ENCODE data around the gene KIF26B. TPM values are rescaled to one million over a fixed set of nuclear protein-coding genes. Genes with fewer than 3 reads are reported as not detected.

KIF26B gene
- total and polyA plus RNA-seq, 2 experiments from 2014 or later, result 0.03 to 0.76 TPM

DNA sequence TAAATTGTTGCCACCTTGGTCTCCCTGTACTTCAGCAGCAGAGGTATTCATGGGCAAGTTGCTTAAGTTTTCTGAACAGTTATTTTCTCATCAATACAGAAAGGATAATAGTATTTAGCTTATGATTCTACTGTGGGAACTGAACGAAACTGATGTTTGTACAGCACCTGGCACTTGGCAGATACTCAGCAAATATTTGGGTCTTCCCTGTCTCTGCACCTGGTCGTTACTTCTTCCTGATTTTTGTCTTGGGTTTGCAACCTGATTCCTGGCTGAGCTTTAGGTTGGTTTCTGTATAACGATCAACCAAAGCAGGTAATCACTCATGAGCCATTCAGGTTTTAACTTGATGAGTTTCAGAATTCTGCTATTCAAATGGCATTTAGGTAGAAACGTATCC is 490.6 kb downstream of the KIF26B start:
- no peaks in the 10 kb centered on the region; the same call in 1 of the 2 replicates for H3K4me1 ChIP-seq (ENCODE audit: insufficient read depth)
- H3K27ac ChIP-seq (ENCODE audit: low read depth), result no peak overlapping the region
- no peaks in the 10 kb centered on the region for H3K79me2 ChIP-seq (replicated peaks; ENCODE audit: insufficient read depth)
- no peak overlapping the region for H3K27ac Mint-ChIP-seq
- no peaks in the 10 kb centered on the region for H4K20me1 ChIP-seq (replicated peaks; ENCODE audit: insufficient read depth)
- no peak overlapping the region for H3K4me2 ChIP-seq
- TF ChIP-seq CREB1 (CRISPR knock-in tag; IDR thresholded peaks at IDR 0.05; ENCODE audit: low read depth), result no peak
- H3K4me3 ChIP-seq, result no peak overlapping the region
- peaks cover 2% of the 10 kb centered on the region; the same call in 1 of the 2 replicates for H3K9me2 ChIP-seq (ENCODE audit: insufficient read depth)
- H3K4me3 Mint-ChIP-seq, result no peak overlapping the region
- H3K9me3 Mint-ChIP-seq, result peaks cover 33% of the 10 kb centered on the region
- H2AFZ ChIP-seq, result no peak overlapping the region
- DNase-seq (ENCODE audit: low spot score), result no peak
- peaks cover 11% of the 10 kb centered on the region; the same call in 2 of the 3 replicates for H3K36me3 Mint-ChIP-seq (ENCODE audit: low read depth)
- no peaks in the 10 kb centered on the region for H3K36me3 ChIP-seq (ENCODE audit: insufficient read depth)
- no peaks in the 10 kb centered on the region for H3K27me3 ChIP-seq (ENCODE audit: insufficient read depth)
- no peak for ATAC-seq
- H3K4me1 Mint-ChIP-seq, result peaks cover 6% of the 10 kb centered on the region
- no peaks in the 10 kb centered on the region for H3K27me3 Mint-ChIP-seq (ENCODE audit: insufficient read depth, low read depth, poor library complexity)
- no peaks in the 10 kb centered on the region for H3F3A ChIP-seq (replicated peaks; ENCODE audit: low read depth)

DNA sequence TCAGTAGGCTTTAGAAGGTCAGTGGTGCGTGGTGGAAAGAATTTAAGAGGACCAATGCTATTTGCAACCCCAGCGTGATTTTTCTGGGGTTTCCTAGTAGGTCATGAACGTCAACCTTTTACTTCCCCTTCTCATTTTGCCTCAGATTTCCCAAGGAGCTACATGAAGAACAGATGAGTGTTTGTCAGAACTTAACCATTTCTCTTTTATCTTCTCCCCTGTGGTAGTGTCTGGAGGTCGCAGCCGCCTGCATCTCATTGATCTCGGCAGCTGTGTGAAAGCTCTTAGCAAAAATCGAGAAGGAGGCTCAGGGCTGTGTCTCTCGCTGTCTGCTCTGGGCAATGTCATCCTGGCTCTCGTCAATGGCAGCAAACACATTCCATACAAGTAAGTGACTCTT is 491.1 kb downstream of the KIF26B start:
- H3K4me1 Mint-ChIP-seq, result peaks cover 6% of the 10 kb centered on the region
- H3K4me1 ChIP-seq (ENCODE audit: insufficient read depth), result no peaks in the 10 kb centered on the region; the same call in 1 of the 2 replicates
- no peak overlapping the region for H3K27ac Mint-ChIP-seq
- TF ChIP-seq ZNF462 (CRISPR knock-in tag; IDR thresholded peaks at IDR 0.05) (no peak), EZH2phosphoT487 (IDR thresholded peaks at IDR 0.05; ENCODE audit: unreplicated experiment) (no peak), STAT1 (IDR thresholded peaks at IDR 0.05; ENCODE audit: unreplicated experiment) (no peak), EZH2 (IDR thresholded peaks at IDR 0.05; ENCODE audit: low read depth, unreplicated experiment) (no peak), REST (IDR thresholded peaks at IDR 0.05; ENCODE audit: unreplicated experiment) (no peak), ZNF331 (CRISPR knock-in tag; IDR thresholded peaks at IDR 0.05; ENCODE audit: low read depth) (no peak), NANOG (IDR thresholded peaks at IDR 0.05; ENCODE audit: borderline replicate concordance) (no peak), POLR2AphosphoS5 (IDR thresholded peaks at IDR 0.05; ENCODE audit: low read depth) (no peak)
- TF ChIP-seq, protein P1, sequence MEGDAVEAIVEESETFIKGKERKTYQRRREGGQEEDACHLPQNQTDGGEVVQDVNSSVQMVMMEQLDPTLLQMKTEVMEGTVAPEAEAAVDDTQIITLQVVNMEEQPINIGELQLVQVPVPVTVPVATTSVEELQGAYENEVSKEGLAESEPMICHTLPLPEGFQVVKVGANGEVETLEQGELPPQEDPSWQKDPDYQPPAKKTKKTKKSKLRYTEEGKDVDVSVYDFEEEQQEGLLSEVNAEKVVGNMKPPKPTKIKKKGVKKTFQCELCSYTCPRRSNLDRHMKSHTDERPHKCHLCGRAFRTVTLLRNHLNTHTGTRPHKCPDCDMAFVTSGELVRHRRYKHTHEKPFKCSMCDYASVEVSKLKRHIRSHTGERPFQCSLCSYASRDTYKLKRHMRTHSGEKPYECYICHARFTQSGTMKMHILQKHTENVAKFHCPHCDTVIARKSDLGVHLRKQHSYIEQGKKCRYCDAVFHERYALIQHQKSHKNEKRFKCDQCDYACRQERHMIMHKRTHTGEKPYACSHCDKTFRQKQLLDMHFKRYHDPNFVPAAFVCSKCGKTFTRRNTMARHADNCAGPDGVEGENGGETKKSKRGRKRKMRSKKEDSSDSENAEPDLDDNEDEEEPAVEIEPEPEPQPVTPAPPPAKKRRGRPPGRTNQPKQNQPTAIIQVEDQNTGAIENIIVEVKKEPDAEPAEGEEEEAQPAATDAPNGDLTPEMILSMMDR (conservative IDR thresholded peaks at IDR 0.05; ENCODE audit: low read depth in 2 of 2), result no peak
- H3K9me3 Mint-ChIP-seq, result peaks cover 33% of the 10 kb centered on the region
- ATAC-seq, result no peak
- H3K4me3 Mint-ChIP-seq, result no peak overlapping the region
- no peak overlapping the region for H3K4me3 ChIP-seq
- H3K36me3 Mint-ChIP-seq (ENCODE audit: low read depth), result peaks cover 11% of the 10 kb centered on the region; the same call in 2 of the 3 replicates
- no peaks in the 10 kb centered on the region for H3K36me3 ChIP-seq (ENCODE audit: insufficient read depth)
- H3F3A ChIP-seq (replicated peaks; ENCODE audit: low read depth), result no peaks in the 10 kb centered on the region
- no peak overlapping the region for H3K4me2 ChIP-seq
- H3K79me2 ChIP-seq (replicated peaks; ENCODE audit: insufficient read depth), result no peaks in the 10 kb centered on the region
- DNase-seq (ENCODE audit: low spot score), result no peak
- H3K9me2 ChIP-seq (ENCODE audit: insufficient read depth), result peaks cover 6% of the 10 kb centered on the region; the same call in 1 of the 2 replicates
- H2AFZ ChIP-seq, result no peak overlapping the region
- H3K27me3 Mint-ChIP-seq (ENCODE audit: insufficient read depth, low read depth, poor library complexity), result no peaks in the 10 kb centered on the region
- no peaks in the 10 kb centered on the region for H4K20me1 ChIP-seq (replicated peaks; ENCODE audit: insufficient read depth)
- H3K27ac ChIP-seq (ENCODE audit: low read depth), result no peak overlapping the region
- no peaks in the 10 kb centered on the region for H3K27me3 ChIP-seq (ENCODE audit: insufficient read depth)
